CD14-positive monocyte (primary cell): ENCODE measurements around the gene SLC38A10. TPM values are rescaled to one million over a fixed set of nuclear protein-coding genes. Genes with fewer than 3 reads are reported as not detected.

Source experiments
- DNase-seq, 3 donors: peaks; one replicate each; pipeline ENCODE4 v3.0.0-alpha.2; 2011 to 2022
- H2AFZ ChIP-seq: 2 replicates; pipeline ENCODE4 v1.6.0; 2012; ENCODE audit warnings: mild to moderate bottlenecking, low read depth, low read length, inconsistent platforms; ENCODE audit not compliant: insufficient read depth, poor library complexity, severe bottlenecking
- H3K27ac ChIP-seq, 2 donors: 1 replicate in 1 of 2; 2 replicates in 1 of 2; pipeline ENCODE4 v1.5.1; 2012 to 2013; ENCODE audit warnings: low read length in 2 of 2, control low read depth in 1 of 2, inconsistent platforms in 1 of 2, low read depth in 1 of 2, mild to moderate bottlenecking in 1 of 2
- H3K27me3 ChIP-seq, 2 donors: one replicate each; pipeline versions ENCODE4 v1.6.0 to v1.6.1; 2011 to 2013; ENCODE audit warnings: low read length in 2 of 2; ENCODE audit not compliant: control insufficient read depth in 2 of 2, insufficient read depth in 2 of 2
- H3K36me3 ChIP-seq, 2 donors: replicated peaks in 1 of 2; 1 replicate in 1 of 2; 2 replicates in 1 of 2; pipeline versions ENCODE4 v1.5.1 to v1.6.1; 2012 to 2013; ENCODE audit warnings: low read length in 2 of 2, control low read depth in 1 of 2, inconsistent platforms in 1 of 2, mild to moderate bottlenecking in 1 of 2; ENCODE audit not compliant: insufficient read depth in 2 of 2, control insufficient read depth in 1 of 2
- H3K4me1 ChIP-seq, 2 donors: 1 replicate in 1 of 2; 2 replicates in 1 of 2; pipeline versions ENCODE4 v1.5.1 to v1.6.1; 2012 to 2013; ENCODE audit warnings: low read length in 2 of 2, control low read depth in 1 of 2, inconsistent platforms in 1 of 2, mild to moderate bottlenecking in 1 of 2, moderate library complexity in 1 of 2; ENCODE audit not compliant: insufficient read depth in 2 of 2, control insufficient read depth in 1 of 2
- H3K4me2 ChIP-seq: replicated peaks from 2 replicates; pipeline ENCODE3; 2012; ENCODE audit warnings: low read length, moderate library complexity, mild to moderate bottlenecking; ENCODE audit not compliant: poor library complexity, severe bottlenecking; ENCODE audit errors: extremely low read depth
- H3K4me3 ChIP-seq, 3 experiments: fragments of 200-600 bp in 1 of 3; sonication (generic) in 1 of 3; replicated peaks in 1 of 3; 1 replicate in 2 of 3; 2 replicates in 1 of 3; pipeline ENCODE4 v1.5.1; 2011 to 2013; ENCODE audit warnings: low read length in 3 of 3, mild to moderate bottlenecking in 3 of 3, control low read depth in 2 of 3, low read depth in 2 of 3, inconsistent platforms in 1 of 3, moderate library complexity in 1 of 3
- H3K79me2 ChIP-seq: 2 replicates; pipeline ENCODE4 v1.6.0; 2012; ENCODE audit warnings: mild to moderate bottlenecking, control low read depth, inconsistent platforms, low read length, moderate library complexity; ENCODE audit not compliant: insufficient read depth
- H3K9ac ChIP-seq: 2 replicates; pipeline ENCODE4 v1.6.0; 2017; ENCODE audit warnings: low read length, mild to moderate bottlenecking; ENCODE audit not compliant: insufficient read depth, poor library complexity, severe bottlenecking
- H3K9me3 ChIP-seq, 2 donors: replicated peaks in 1 of 2; 1 replicate in 1 of 2; 2 replicates in 1 of 2; pipeline versions ENCODE4 v1.5.1 to v1.6.1; 2012 to 2013; ENCODE audit warnings: low read length in 2 of 2, control low read depth in 1 of 2; ENCODE audit not compliant: control insufficient read depth in 1 of 2, insufficient read depth in 1 of 2
- H4K20me1 ChIP-seq: 2 replicates; pipeline ENCODE4 v1.6.0; 2012; ENCODE audit warnings: mild to moderate bottlenecking, low read length, control low read depth, moderate library complexity; ENCODE audit not compliant: insufficient read depth
- H3K27ac Mint-ChIP-seq, 7 donors: one replicate each; pipeline ENCODE4 v1.8.0; 2020; ENCODE audit warnings: mild to moderate bottlenecking in 7 of 7, mixed read lengths in 7 of 7, moderate library complexity in 6 of 7, inconsistent platforms in 2 of 7
- H3K27me3 Mint-ChIP-seq, 3 donors: one replicate each; pipeline ENCODE4 v1.8.0; 2021 to 2022; ENCODE audit warnings: low read depth in 3 of 3, mild to moderate bottlenecking in 3 of 3, mixed read lengths in 3 of 3, moderate library complexity in 3 of 3, inconsistent platforms in 1 of 3
- H3K36me3 Mint-ChIP-seq, 2 donors: one replicate each; pipeline ENCODE4 v1.8.0; 2020; ENCODE audit warnings: mixed read lengths in 2 of 2, inconsistent platforms in 1 of 2, mild to moderate bottlenecking in 1 of 2
- H3K4me1 Mint-ChIP-seq: one replicate; pipeline ENCODE4 v1.8.0; 2020; ENCODE audit warnings: mild to moderate bottlenecking, mixed read lengths
- H3K4me3 Mint-ChIP-seq, 2 donors: one replicate each; pipeline ENCODE4 v1.8.0; 2020; ENCODE audit warnings: mild to moderate bottlenecking in 2 of 2, mixed read lengths in 2 of 2, moderate library complexity in 1 of 2
- H3K9me3 Mint-ChIP-seq, 7 donors: one replicate each; pipeline ENCODE4 v1.8.0; 2020 to 2022; ENCODE audit warnings: mixed read lengths in 7 of 7, mild to moderate bottlenecking in 6 of 7, moderate library complexity in 6 of 7, inconsistent platforms in 2 of 7
- WGBS: methylation state at CpG from one replicate; pipeline ENCODE4 v1.1.5; 2013; ENCODE audit warnings: missing lambda C conversion rate; ENCODE audit not compliant: insufficient coverage; 5-methylcytosine and 5-hydroxymethylcytosine counted together
- intact Hi-C, 2 donors: fragments of 100-400 bp; cut with micrococcal nuclease; formaldehyde crosslinking; loops; one replicate each; pipeline versions ENCODE4 v1.15.0 to v1.15.1; 2023
- polyA plus RNA-seq, 3 donors: library from polyadenylated mRNA; depleted of rRNA in 1 of 3; unstranded in 2 of 3; stranded (reverse) in 1 of 3; fragments of 300-500 nt in 2 of 3; fragments of >200 nt in 1 of 3; fragmentation: Illumina TruSeq in 2 of 3; gene quantifications; 1 replicate in 2 of 3; 2 replicates in 1 of 3; pipeline ENCODE4 v1.2.3, GENCODE V29; 2012 to 2021
- TF ChIP-seq, protein P1 (sequence below): fragments of 200-600 bp; IDR thresholded peaks from one replicate; pipeline ENCODE4 v1.8.0; 2022; ENCODE audit warnings: antibody characterized with exemption, mild to moderate bottlenecking

SLC38A10 gene
- polyA plus RNA-seq, 3 donors = 50.8 to 76.1 (median 68.4) TPM

GRCh38 chr17:81210466-81210865 lies 84.6 kb downstream of the SLC38A10 start:
- Mint-ChIP-seq H3K27me3 (peaks cover 2 to 5% (median 2%) of the 10 kb centered on the region in 3 donors), H3K27ac (no peak overlapping the region), H3K4me3 (no peak overlapping the region), H3K4me1 (peaks cover 7% of the 10 kb centered on the region), H3K9me3 (peaks cover 0 to 2% (median 0%) of the 10 kb centered on the region in 7 donors), H3K36me3 (peaks cover 13 to 14% of the 10 kb centered on the region in 2 donors)
- intact Hi-C loops = no loop called here
- Histone ChIP-seq H3K4me1 (peaks cover 0 to 2% of the 10 kb centered on the region in 2 donors), H3K79me2 (no peaks in the 10 kb centered on the region), H4K20me1 (no peaks in the 10 kb centered on the region), H3K9ac (no peak overlapping the region), H3K36me3 (no peaks in the 10 kb centered on the region), H3K4me3 (no peak overlapping the region), H3K27me3 (no peaks in the 10 kb centered on the region), H3K27ac (no peak overlapping the region), H2AFZ (no peak overlapping the region), H3K9me3 (no peaks in the 10 kb centered on the region), H3K4me2 (no peak overlapping the region)
- WGBS = 66% methylated on average over 7 of the region's 10 CpGs
- TF ChIP-seq, protein P1, sequence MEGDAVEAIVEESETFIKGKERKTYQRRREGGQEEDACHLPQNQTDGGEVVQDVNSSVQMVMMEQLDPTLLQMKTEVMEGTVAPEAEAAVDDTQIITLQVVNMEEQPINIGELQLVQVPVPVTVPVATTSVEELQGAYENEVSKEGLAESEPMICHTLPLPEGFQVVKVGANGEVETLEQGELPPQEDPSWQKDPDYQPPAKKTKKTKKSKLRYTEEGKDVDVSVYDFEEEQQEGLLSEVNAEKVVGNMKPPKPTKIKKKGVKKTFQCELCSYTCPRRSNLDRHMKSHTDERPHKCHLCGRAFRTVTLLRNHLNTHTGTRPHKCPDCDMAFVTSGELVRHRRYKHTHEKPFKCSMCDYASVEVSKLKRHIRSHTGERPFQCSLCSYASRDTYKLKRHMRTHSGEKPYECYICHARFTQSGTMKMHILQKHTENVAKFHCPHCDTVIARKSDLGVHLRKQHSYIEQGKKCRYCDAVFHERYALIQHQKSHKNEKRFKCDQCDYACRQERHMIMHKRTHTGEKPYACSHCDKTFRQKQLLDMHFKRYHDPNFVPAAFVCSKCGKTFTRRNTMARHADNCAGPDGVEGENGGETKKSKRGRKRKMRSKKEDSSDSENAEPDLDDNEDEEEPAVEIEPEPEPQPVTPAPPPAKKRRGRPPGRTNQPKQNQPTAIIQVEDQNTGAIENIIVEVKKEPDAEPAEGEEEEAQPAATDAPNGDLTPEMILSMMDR = no peak
- no peak for DNase-seq

DNA sequence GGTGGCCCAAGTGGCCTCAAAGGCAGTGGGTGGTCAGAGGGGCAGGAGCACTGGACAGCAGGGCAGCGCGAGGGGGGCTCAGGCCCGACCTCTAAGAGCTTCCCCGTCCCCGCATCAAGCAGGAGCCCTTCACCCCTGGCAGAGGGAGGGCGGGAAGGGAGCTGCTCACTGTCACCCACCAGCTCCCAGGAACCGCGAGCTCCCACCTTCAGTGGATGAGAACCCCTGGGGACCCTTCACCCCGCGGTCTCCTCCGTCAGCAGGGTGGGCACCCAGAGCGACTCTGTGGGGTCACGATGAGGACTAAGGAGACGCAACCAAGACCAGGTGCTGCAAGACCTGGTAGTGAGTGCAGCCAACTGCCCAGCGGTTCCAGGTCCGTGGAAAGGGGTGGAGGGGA lies 86.0 kb downstream of the SLC38A10 start:
- TF ChIP-seq, protein P1 = no peak
- Mint-ChIP-seq H3K27ac (peak overlapping the region in 1 of 7 donors; percentile 36), H3K36me3 (peaks cover 11 to 21% of the 10 kb centered on the region in 2 donors), H3K4me1 (peaks cover 7% of the 10 kb centered on the region), H3K27me3 (peaks cover 2 to 5% (median 2%) of the 10 kb centered on the region in 3 donors), H3K9me3 (peaks cover 0 to 2% (median 0%) of the 10 kb centered on the region in 7 donors), H3K4me3 (no peak overlapping the region)
- Histone ChIP-seq H3K9ac (no peak overlapping the region), H3K4me1 (peaks cover 0 to 2% of the 10 kb centered on the region in 2 donors), H3K79me2 (no peaks in the 10 kb centered on the region), H4K20me1 (no peaks in the 10 kb centered on the region), H3K27me3 (no peaks in the 10 kb centered on the region), H3K4me3 (no peak overlapping the region), H3K27ac (no peak overlapping the region), H3K36me3 (no peaks in the 10 kb centered on the region), H2AFZ (no peak overlapping the region), H3K4me2 (no peak overlapping the region), H3K9me3 (no peaks in the 10 kb centered on the region)
- WGBS = 96% methylated on average over 12 of the region's 16 CpGs
- no peak for DNase-seq
- intact Hi-C loops = no loop called here
